HepG2 (cell line): Measurements from ENCODE around the gene OGFR.

Experiments used
- JUN ChIP-seq: sonication (generic); formaldehyde crosslinking; IDR thresholded peaks from 2 replicates; pipeline ENCODE4 v1.4.0; 2020; ENCODE audit warnings: mild to moderate bottlenecking, missing genetic modification reagents
- POLR2A ChIP-seq, 2 experiments: IDR thresholded peaks; 2 replicates each; pipeline ENCODE4 v1.6.1; 2011; ENCODE audit warnings: low read depth in 2 of 2, low read length in 2 of 2, mild to moderate bottlenecking in 1 of 2, moderate library complexity in 1 of 2; ENCODE audit not compliant: insufficient read depth in 1 of 2
- POLR2AphosphoS5 ChIP-seq: IDR thresholded peaks from 2 replicates; pipeline ENCODE4 v1.6.1; 2012; ENCODE audit warnings: low read depth, low read length
- RFX5 ChIP-seq: IDR thresholded peaks from 2 replicates; pipeline ENCODE4 v1.6.1; 2011; ENCODE audit warnings: low read depth, low read length, improper control_type of control experiment

- TF ChIP-seq JUN (CRISPR knock-in tag) (no peak), POLR2A (IDR thresholded peaks at IDR 0.05; ENCODE audit: insufficient read depth in 1 of 2, low read depth in 2 of 2, low read length in 2 of 2) (no peak), RFX5 (no peak), POLR2AphosphoS5 (no peak)
These were observed 32.5 kb upstream of the OGFR start for GRCh38 chr20:62772103-62772611.
